Mesendoderm (in vitro differentiated cells): ENCODE data around the gene RAPGEF2.

ENCODE experiments used
- DNase-seq: peaks from one replicate; pipeline ENCODE4 v3.0.0; 2013
- H2AK5ac ChIP-seq: 2 replicates; pipeline ENCODE4 v1.6.1; 2013; ENCODE audit warnings: low read length, inconsistent platforms
- H2BK120ac ChIP-seq: 2 replicates; pipeline ENCODE4 v1.6.1; 2013; ENCODE audit warnings: low read depth, mild to moderate bottlenecking, low read length, moderate library complexity, mixed read lengths
- H2BK15ac ChIP-seq: replicated peaks from 2 replicates; pipeline ENCODE4 v1.6.1; 2013; ENCODE audit warnings: low read depth, mild to moderate bottlenecking, moderate library complexity
- H2BK5ac ChIP-seq: 2 replicates; pipeline ENCODE4 v1.6.1; 2013; ENCODE audit warnings: low read length, inconsistent platforms
- H3K18ac ChIP-seq: 2 replicates; pipeline ENCODE4 v1.6.1; 2013; ENCODE audit warnings: mild to moderate bottlenecking, low read length, mixed read lengths
- H3K23ac ChIP-seq: one replicate; pipeline ENCODE4 v1.6.1; 2013; ENCODE audit warnings: low read length
- H3K27ac ChIP-seq: 2 replicates; pipeline ENCODE4 v1.5.1; 2013; ENCODE audit warnings: low read depth, mild to moderate bottlenecking, inconsistent platforms, low read length, moderate library complexity
- H3K27me3 ChIP-seq: 2 replicates; pipeline ENCODE4 v1.6.1; 2013; ENCODE audit warnings: low read length, control low read depth, mild to moderate bottlenecking, inconsistent platforms; ENCODE audit not compliant: insufficient read depth, poor library complexity
- H3K36me3 ChIP-seq: 2 replicates; pipeline ENCODE4 v1.6.1; 2013; ENCODE audit warnings: low read length, inconsistent platforms; ENCODE audit not compliant: control insufficient read depth, insufficient read depth
- H3K4ac ChIP-seq: one replicate; pipeline ENCODE4 v1.6.1; 2013; ENCODE audit warnings: low read depth, mild to moderate bottlenecking, low read length, moderate library complexity
- H3K4me1 ChIP-seq: 2 replicates; pipeline ENCODE4 v1.6.1; 2013; ENCODE audit warnings: low read depth, low read length, inconsistent platforms; ENCODE audit not compliant: control insufficient read depth
- H3K4me2 ChIP-seq: 2 replicates; pipeline ENCODE4 v1.6.1; 2013; ENCODE audit warnings: low read length
- H3K4me3 ChIP-seq: 2 replicates; pipeline ENCODE4 v1.5.1; 2013; ENCODE audit warnings: mild to moderate bottlenecking, low read length
- H3K56ac ChIP-seq: one replicate; pipeline ENCODE4 v1.6.1; 2013; ENCODE audit warnings: low read length
- H3K79me1 ChIP-seq: 2 replicates; pipeline ENCODE4 v1.6.1; 2013; ENCODE audit warnings: low read length, inconsistent platforms
- H3K79me2 ChIP-seq: 2 replicates; pipeline ENCODE4 v1.6.1; 2013; ENCODE audit warnings: mild to moderate bottlenecking, low read length; ENCODE audit not compliant: control insufficient read depth, insufficient read depth
- H3K9ac ChIP-seq: 2 replicates; pipeline ENCODE4 v1.6.1; 2013; ENCODE audit warnings: low read length, inconsistent platforms
- H4K5ac ChIP-seq: one replicate; pipeline ENCODE4 v1.6.1; 2013; ENCODE audit warnings: low read length
- H4K8ac ChIP-seq: one replicate; pipeline ENCODE4 v1.6.1; 2013; ENCODE audit warnings: low read depth, mild to moderate bottlenecking, control low read depth, low read length, moderate library complexity
- WGBS: extraction: QIAGEN DNeasy Blood & Tissue Kit; methylation state at CpG from one replicate; pipeline ENCODE4 v1.1.7; 2013; ENCODE audit warnings: low lambda C conversion rate, missing lambda C conversion rate; ENCODE audit not compliant: insufficient coverage; ENCODE audit errors: extremely low coverage; 5-methylcytosine and 5-hydroxymethylcytosine counted together

The RAPGEF2 gene

DNA sequence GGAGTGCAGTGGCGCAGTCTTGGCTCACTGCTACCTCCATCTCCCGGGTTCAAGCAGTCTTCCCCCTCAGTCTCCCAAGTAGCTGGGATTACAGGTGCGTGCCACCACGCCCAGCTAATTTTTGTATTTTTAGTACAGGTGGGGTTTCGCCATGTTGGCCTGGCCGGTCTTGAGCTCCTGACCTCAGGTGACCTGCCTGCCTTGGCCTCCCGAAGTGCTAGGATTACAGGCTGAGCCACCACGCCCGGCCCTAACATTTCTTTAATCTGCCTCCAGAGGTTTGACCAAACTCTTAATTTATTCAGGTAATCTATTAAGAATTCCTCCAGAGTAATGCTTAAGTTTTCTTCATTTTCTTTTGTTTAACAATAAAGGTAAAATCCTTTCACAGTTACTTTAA lies 171.0 kb downstream of the RAPGEF2 start:
- H3K9ac ChIP-seq, result no peak overlapping the region
- no peaks in the 10 kb centered on the region for H3K79me2 ChIP-seq
- no peak overlapping the region for H4K8ac ChIP-seq
- no peak overlapping the region for H3K23ac ChIP-seq
- no peak overlapping the region for H3K18ac ChIP-seq
- no peak overlapping the region for H2BK15ac ChIP-seq
- no peak overlapping the region for H2AK5ac ChIP-seq
- no peak overlapping the region for H4K5ac ChIP-seq
- no peak overlapping the region for H3K56ac ChIP-seq
- H3K27me3 ChIP-seq, result no peaks in the 10 kb centered on the region
- no peak overlapping the region for H2BK120ac ChIP-seq
- H3K4me3 ChIP-seq, result no peak overlapping the region
- H3K4me2 ChIP-seq, result no peak overlapping the region
- no peak for DNase-seq
- no peak overlapping the region for H2BK5ac ChIP-seq
- H3K36me3 ChIP-seq, result no peaks in the 10 kb centered on the region
- no peaks in the 10 kb centered on the region for H3K4me1 ChIP-seq
- H3K27ac ChIP-seq, result no peak overlapping the region
- no CpG with 5 or more reads among the region's 9 CpGs for WGBS
- no peak overlapping the region for H3K4ac ChIP-seq
- H3K79me1 ChIP-seq, result no peaks in the 10 kb centered on the region

DNA sequence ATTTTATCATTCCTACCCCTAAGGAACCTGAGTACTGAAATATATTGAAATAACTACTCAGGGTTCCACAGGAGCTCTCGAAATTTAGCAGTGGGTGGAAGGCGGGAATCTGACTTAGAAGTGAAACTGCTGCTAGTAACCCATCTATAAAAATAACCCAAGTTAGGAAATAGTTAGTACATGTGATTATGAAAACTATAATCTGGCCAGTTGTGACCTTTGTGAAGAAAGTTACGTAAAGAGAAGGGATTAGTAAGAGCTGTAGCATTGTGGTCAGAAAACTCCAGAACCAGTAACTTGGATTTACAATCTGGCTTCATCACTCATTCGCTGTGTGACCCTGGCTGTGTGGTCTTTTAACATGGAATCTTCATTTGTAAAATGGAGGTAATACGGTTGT lies 175.5 kb downstream of the RAPGEF2 start:
- H3K4ac ChIP-seq, result no peak overlapping the region
- no peak overlapping the region for H3K9ac ChIP-seq
- H2BK5ac ChIP-seq, result no peak overlapping the region
- H3K27ac ChIP-seq, result no peak overlapping the region
- no peak overlapping the region for H3K4me3 ChIP-seq
- no peak overlapping the region for H3K18ac ChIP-seq
- no peaks in the 10 kb centered on the region for H3K4me1 ChIP-seq
- H3K79me1 ChIP-seq, result no peaks in the 10 kb centered on the region
- no peak overlapping the region for H2AK5ac ChIP-seq
- no CpG with 5 or more reads among the region's 5 CpGs for WGBS
- no peak overlapping the region for H2BK120ac ChIP-seq
- H4K5ac ChIP-seq, result no peak overlapping the region
- H3K27me3 ChIP-seq, result no peaks in the 10 kb centered on the region
- no peak overlapping the region for H3K4me2 ChIP-seq
- no peak overlapping the region for H3K56ac ChIP-seq
- DNase-seq, result no peak
- H3K79me2 ChIP-seq, result no peaks in the 10 kb centered on the region
- H3K36me3 ChIP-seq, result no peaks in the 10 kb centered on the region
- no peak overlapping the region for H2BK15ac ChIP-seq
- no peak overlapping the region for H3K23ac ChIP-seq
- H4K8ac ChIP-seq, result no peak overlapping the region

DNA sequence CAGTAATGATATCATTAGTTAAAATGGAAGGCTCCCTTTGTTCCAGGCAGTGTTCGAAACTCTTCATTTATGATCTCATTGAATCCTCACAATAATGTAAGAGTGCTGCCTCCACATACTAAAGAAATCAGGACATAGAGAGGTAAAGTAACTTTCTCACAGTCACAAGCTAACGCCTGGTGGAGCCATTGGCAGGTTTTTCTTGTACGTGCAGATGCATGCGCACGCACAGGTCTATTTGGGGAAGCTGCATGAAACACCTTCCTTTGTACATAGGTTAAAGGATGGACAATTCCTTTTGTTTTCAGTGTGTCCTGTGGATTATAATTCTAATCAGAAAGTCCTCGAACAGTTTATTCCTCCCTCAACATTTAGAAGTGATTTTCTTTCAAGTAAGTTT lies 176.2 kb downstream of the RAPGEF2 start:
- Histone ChIP-seq H3K4me2 (no peak overlapping the region), H2BK15ac (no peak overlapping the region), H3K79me2 (no peaks in the 10 kb centered on the region), H2BK120ac (no peak overlapping the region), H3K56ac (no peak overlapping the region), H3K23ac (no peak overlapping the region), H2AK5ac (no peak overlapping the region), H2BK5ac (no peak overlapping the region), H3K27ac (no peak overlapping the region), H3K4ac (no peak overlapping the region), H4K8ac (no peak overlapping the region), H3K18ac (no peak overlapping the region), H3K9ac (no peak overlapping the region), H3K4me3 (no peak overlapping the region), H3K79me1 (no peaks in the 10 kb centered on the region), H4K5ac (no peak overlapping the region), H3K27me3 (no peaks in the 10 kb centered on the region), H3K4me1 (peaks cover 1% of the 10 kb centered on the region), H3K36me3 (no peaks in the 10 kb centered on the region)
- WGBS, result no CpG with 5 or more reads among the region's 6 CpGs
- no peak for DNase-seq

DNA sequence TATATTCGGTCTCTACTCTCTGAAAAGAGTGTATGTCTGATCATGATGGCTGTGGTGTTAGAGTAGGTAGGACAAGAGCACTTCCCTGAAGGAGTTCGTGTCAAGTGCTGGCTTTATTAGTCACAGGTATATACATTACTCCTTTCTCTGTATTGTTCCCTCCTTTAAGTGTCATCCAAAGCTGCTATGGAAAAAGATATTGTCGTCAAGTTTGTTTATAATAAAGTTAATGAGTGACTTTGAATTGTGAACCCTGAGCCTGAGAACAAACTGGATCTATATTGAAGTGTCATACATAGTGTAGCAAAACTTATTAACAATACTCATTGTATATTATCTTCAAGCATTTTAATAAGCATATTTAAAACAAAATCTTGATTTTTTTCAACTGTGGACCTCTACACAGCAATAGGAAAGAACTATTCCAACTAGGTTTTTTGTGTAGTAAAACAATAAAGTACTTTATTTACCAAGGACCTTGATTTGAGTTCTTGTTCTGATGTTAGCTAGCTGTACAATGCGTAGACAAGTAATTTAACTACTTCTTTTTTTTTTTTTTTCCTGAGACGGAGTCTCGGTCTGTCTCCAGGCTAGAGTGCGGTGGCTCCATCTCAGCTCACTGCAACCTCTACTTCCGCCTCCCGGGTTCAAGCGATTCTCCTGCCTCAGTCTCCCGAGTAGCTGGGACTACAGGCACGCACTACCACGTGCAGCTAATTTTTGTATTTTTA lies 177.7 kb downstream of the RAPGEF2 start:
- H3K9ac ChIP-seq, result no peak overlapping the region
- DNase-seq, result no peak
- no peak overlapping the region for H3K4me3 ChIP-seq
- peaks cover 2% of the 10 kb centered on the region for H3K4me1 ChIP-seq
- no peaks in the 10 kb centered on the region for H3K36me3 ChIP-seq
- H3K23ac ChIP-seq, result no peak overlapping the region
- no peaks in the 10 kb centered on the region for H3K27me3 ChIP-seq
- no peaks in the 10 kb centered on the region for H3K79me1 ChIP-seq
- H3K27ac ChIP-seq, result no peak overlapping the region
- H2BK120ac ChIP-seq, result no peak overlapping the region
- no peaks in the 10 kb centered on the region for H3K79me2 ChIP-seq
- H2BK15ac ChIP-seq, result no peak overlapping the region
- no CpG with 5 or more reads among the region's 13 CpGs for WGBS
- H4K8ac ChIP-seq, result no peak overlapping the region
- H3K4me2 ChIP-seq, result no peak overlapping the region
- no peak overlapping the region for H3K56ac ChIP-seq
- no peak overlapping the region for H4K5ac ChIP-seq
- H3K4ac ChIP-seq, result no peak overlapping the region
- H2BK5ac ChIP-seq, result no peak overlapping the region
- no peak overlapping the region for H2AK5ac ChIP-seq
- no peak overlapping the region for H3K18ac ChIP-seq

DNA sequence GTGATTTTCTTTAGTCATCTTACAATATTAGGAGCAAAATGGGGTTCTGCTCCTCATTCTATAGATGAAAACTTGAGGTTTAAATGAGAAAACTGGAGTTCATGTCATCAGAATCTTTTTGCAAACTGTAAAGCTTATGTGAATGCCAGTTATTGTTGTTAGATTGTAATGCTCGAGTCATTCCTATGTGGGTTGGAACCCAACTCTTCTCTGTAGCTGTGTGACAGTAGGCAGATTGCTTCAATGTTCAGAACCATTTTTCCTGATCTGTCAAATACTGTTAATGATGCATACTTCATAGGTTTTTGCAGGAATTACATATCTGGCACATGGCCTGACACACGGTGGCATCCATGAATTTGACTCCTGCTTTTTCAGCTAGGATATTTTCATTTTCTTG lies 178.9 kb downstream of the RAPGEF2 start:
- Histone ChIP-seq H2BK15ac (no peak overlapping the region), H3K27ac (no peak overlapping the region), H3K18ac (no peak overlapping the region), H3K23ac (no peak overlapping the region), H3K4me2 (no peak overlapping the region), H3K4me1 (peaks cover 2% of the 10 kb centered on the region), H3K79me2 (no peaks in the 10 kb centered on the region), H4K8ac (no peak overlapping the region), H2BK5ac (no peak overlapping the region), H3K27me3 (no peaks in the 10 kb centered on the region), H3K9ac (no peak overlapping the region), H3K56ac (no peak overlapping the region), H2BK120ac (no peak overlapping the region), H3K4me3 (no peak overlapping the region), H2AK5ac (no peak overlapping the region), H3K4ac (no peak overlapping the region), H3K36me3 (no peaks in the 10 kb centered on the region), H4K5ac (no peak overlapping the region), H3K79me1 (peaks cover 3% of the 10 kb centered on the region)
- DNase-seq, result no peak
- no CpG with 5 or more reads among the region's 2 CpGs for WGBS

DNA sequence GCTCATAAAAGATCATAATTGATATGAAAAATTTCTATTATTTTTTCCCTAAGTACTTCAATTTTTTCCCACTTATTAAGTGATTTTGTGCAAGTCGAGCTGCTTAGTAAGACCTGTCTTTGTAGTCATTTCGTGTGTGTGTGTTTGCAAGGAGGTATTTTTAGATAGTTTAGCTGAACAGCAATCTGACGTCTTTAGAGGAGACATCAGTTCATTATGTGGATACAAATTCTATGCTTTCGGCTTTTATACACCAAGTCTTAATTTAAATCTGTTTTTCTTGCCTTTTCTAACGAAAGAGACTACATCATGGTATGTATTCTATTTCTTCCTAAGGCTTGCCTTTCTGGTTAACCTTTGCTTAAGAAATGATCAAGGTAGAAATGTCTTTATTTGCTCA lies 179.4 kb downstream of the RAPGEF2 start:
- no CpG with 5 or more reads among the region's 5 CpGs for WGBS
- Histone ChIP-seq H2BK120ac (no peak overlapping the region), H3K36me3 (no peaks in the 10 kb centered on the region), H3K4me1 (peaks cover 2% of the 10 kb centered on the region), H3K4me3 (no peak overlapping the region), H3K79me1 (peaks cover 3% of the 10 kb centered on the region), H3K4me2 (no peak overlapping the region), H2AK5ac (no peak overlapping the region), H3K27ac (no peak overlapping the region), H3K79me2 (no peaks in the 10 kb centered on the region), H3K23ac (no peak overlapping the region), H4K5ac (no peak overlapping the region), H3K27me3 (no peaks in the 10 kb centered on the region), H3K18ac (no peak overlapping the region), H3K56ac (no peak overlapping the region), H4K8ac (no peak overlapping the region), H2BK15ac (no peak overlapping the region), H3K4ac (no peak overlapping the region), H3K9ac (no peak overlapping the region), H2BK5ac (no peak overlapping the region)
- no peak for DNase-seq
